Measurements from ENCODE around the gene GPC6. TPM values are rescaled to one million over a fixed set of nuclear protein-coding genes. Genes with fewer than 3 reads are reported as not detected.

The GPC6 gene
- total RNA-seq, 1 donor from 2014 or later, result 50.3 TPM

DNA sequence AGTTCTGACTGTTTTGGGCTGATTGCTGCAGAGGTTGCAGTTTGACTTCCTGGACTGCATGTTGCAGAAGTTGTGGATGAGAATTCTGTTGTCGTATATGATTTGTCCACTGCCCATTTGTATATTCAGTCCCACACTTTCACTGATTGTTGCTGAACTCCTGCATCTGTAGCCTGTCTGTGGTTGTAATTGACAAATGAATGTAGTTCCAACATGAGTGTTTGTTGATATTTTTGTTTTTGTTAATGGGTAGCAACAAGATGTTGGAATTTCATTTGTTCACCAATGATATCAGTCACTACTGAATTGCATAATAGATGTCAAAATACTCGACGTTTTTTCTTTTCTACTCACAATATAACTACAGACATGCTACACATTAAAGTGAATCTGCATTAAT, 719.0 kb downstream of the GPC6 start:
- Mint-ChIP-seq H3K4me1 (ENCODE audit: low read depth) (peaks cover 9% of the 10 kb centered on the region), H3K9me3 (ENCODE audit: low read depth) (no peaks in the 10 kb centered on the region), H3K4me3 (ENCODE audit: low read depth) (no peak overlapping the region), H3K27ac (no peak overlapping the region), H3K36me3 (ENCODE audit: insufficient read depth) (no peaks in the 10 kb centered on the region), H3K27me3 (no peaks in the 10 kb centered on the region)
- TF ChIP-seq, protein P1, sequence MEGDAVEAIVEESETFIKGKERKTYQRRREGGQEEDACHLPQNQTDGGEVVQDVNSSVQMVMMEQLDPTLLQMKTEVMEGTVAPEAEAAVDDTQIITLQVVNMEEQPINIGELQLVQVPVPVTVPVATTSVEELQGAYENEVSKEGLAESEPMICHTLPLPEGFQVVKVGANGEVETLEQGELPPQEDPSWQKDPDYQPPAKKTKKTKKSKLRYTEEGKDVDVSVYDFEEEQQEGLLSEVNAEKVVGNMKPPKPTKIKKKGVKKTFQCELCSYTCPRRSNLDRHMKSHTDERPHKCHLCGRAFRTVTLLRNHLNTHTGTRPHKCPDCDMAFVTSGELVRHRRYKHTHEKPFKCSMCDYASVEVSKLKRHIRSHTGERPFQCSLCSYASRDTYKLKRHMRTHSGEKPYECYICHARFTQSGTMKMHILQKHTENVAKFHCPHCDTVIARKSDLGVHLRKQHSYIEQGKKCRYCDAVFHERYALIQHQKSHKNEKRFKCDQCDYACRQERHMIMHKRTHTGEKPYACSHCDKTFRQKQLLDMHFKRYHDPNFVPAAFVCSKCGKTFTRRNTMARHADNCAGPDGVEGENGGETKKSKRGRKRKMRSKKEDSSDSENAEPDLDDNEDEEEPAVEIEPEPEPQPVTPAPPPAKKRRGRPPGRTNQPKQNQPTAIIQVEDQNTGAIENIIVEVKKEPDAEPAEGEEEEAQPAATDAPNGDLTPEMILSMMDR (IDR thresholded peaks at IDR 0.05; ENCODE audit: unreplicated experiment), result no peak
- no peak for DNase-seq (ENCODE audit: low spot score, unreplicated experiment)

DNA sequence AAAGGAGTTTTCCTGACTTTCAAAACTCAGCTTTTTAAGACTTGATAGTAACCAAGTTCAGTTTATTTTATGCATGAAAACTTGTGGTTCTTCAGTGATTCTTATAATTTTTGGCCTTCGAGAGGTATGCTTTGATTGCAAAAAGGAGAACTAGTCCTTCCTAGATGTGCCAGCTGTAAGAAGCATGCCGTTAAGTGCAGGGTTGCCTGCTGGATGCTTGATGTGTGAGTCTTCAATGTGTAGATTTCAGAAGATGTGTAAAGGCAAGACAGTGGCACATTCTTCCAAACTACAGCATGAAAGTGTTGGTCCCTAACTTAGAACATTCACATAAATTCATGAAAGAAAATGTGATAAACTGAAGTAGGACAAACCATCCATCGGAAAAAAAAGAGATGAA, 720.4 kb downstream of the GPC6 start:
- Mint-ChIP-seq H3K27me3 (no peaks in the 10 kb centered on the region), H3K4me3 (ENCODE audit: low read depth) (no peak overlapping the region), H3K9me3 (ENCODE audit: low read depth) (no peaks in the 10 kb centered on the region), H3K27ac (no peak overlapping the region), H3K36me3 (ENCODE audit: insufficient read depth) (no peaks in the 10 kb centered on the region), H3K4me1 (ENCODE audit: low read depth) (peaks cover 12% of the 10 kb centered on the region)
- TF ChIP-seq, protein P1 (IDR thresholded peaks at IDR 0.05; ENCODE audit: unreplicated experiment), result no peak
- no peak for DNase-seq (ENCODE audit: low spot score, unreplicated experiment)

DNA sequence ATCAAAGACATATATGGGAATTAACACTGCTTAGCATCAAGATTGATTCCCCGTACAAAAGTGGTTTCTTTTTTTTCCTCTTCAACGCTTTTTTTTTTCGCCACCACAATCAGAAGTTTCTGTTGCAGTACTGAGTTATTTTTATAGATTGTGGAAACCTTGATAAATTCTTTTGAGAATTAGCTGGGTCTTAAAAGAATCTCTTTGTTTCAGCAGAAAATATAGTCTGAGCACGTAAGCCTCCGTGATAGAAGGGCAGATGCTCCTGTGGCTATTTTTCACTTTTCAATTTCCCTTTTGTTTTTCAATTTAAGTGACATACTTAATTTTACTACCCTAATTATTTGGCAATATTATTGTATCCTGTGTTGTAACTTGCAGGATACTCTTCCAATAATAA, 721.0 kb downstream of the GPC6 start:
- TF ChIP-seq, protein P1 (IDR thresholded peaks at IDR 0.05; ENCODE audit: unreplicated experiment), result no peak
- Mint-ChIP-seq H3K27me3 (no peaks in the 10 kb centered on the region), H3K36me3 (ENCODE audit: insufficient read depth) (no peaks in the 10 kb centered on the region), H3K4me1 (ENCODE audit: low read depth) (peaks cover 12% of the 10 kb centered on the region), H3K27ac (no peak overlapping the region), H3K9me3 (ENCODE audit: low read depth) (no peaks in the 10 kb centered on the region), H3K4me3 (ENCODE audit: low read depth) (no peak overlapping the region)
- DNase-seq (ENCODE audit: low spot score, unreplicated experiment), result no peak

DNA sequence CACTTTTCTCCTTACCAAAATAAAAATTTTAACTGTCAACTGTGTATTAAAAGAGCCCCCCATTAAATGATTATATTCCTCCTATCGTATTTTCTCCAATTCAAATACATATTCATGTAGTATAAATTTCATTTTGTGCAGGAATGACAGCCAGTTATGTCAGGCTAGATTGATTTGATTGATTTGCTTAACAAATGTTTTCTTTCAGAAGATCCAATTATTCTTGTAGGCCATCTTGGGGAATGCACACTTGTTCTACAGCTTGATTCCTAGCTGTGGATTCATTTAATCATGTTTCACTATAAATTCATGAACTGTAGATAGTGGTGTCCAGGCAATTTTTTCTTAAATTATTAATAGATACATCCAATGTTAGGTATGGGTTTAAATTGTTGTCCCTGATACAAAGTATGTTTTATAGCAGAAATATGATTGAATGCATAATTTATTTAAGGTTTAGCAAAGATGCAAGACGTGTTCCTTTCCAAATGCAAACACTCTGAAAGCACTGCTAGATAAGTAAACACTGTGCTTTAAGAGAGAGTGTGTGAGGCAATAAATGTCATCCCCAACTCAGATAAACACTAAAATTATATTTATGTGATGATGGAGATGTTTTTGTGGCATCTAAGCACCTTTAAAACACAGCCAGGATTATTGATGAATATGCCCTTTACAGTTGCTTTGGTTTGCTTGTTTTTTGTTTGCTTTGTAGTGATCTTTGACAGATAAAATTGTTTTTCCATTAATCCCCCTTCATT, 721.7 kb downstream of the GPC6 start:
- Mint-ChIP-seq H3K4me1 (ENCODE audit: low read depth) (peaks cover 12% of the 10 kb centered on the region), H3K27me3 (no peaks in the 10 kb centered on the region), H3K9me3 (ENCODE audit: low read depth) (no peaks in the 10 kb centered on the region), H3K4me3 (ENCODE audit: low read depth) (no peak overlapping the region), H3K27ac (no peak overlapping the region), H3K36me3 (ENCODE audit: insufficient read depth) (no peaks in the 10 kb centered on the region)
- no peak for DNase-seq (ENCODE audit: low spot score, unreplicated experiment)
- TF ChIP-seq, protein P1 (IDR thresholded peaks at IDR 0.05; ENCODE audit: unreplicated experiment), result no peak

DNA sequence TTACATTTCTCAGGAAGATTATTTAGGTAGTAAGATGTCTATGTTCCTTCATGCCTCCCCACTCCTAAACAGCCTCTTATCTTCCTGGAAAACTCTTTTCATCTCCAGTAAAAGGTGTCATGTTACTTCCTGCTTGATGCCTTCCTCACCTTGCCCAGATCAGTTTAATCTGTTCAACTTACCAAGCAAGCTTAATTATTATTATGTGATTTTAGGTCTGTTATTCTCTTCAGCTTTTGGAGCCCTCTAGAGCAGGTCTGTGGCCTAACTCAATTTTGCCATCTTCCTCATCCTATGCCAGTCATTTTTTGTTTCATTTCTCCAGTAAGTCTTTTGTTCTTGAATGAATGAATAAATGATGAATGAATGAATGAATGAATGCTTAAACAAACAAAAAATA, 724.5 kb downstream of the GPC6 start:
- TF ChIP-seq, protein P1 (IDR thresholded peaks at IDR 0.05; ENCODE audit: unreplicated experiment), result no peak
- Mint-ChIP-seq H3K4me3 (ENCODE audit: low read depth) (no peak overlapping the region), H3K9me3 (ENCODE audit: low read depth) (no peaks in the 10 kb centered on the region), H3K4me1 (ENCODE audit: low read depth) (peaks cover 16% of the 10 kb centered on the region), H3K27me3 (no peaks in the 10 kb centered on the region), H3K27ac (no peak overlapping the region), H3K36me3 (ENCODE audit: insufficient read depth) (no peaks in the 10 kb centered on the region)
- no peak for DNase-seq (ENCODE audit: low spot score, unreplicated experiment)

All from progenitor cell of endocrine pancreas (in vitro differentiated cells).